ENCODE measurements around the gene ZNF205. TPM values are rescaled to one million over a fixed set of nuclear protein-coding genes. Genes with fewer than 3 reads are reported as not detected.
"Not testable (repeated sequence)": the region's sequence is repeated elsewhere in the genome, so short reads cannot be mapped to it uniquely, and the experiment has no call there.

ZNF205 gene
- total RNA-seq, 1 experiment from 2014 or later = not detected

GRCh38 chr16:3070608-3071111, 41.7 kb upstream of the ZNF205 start:
- Histone ChIP-seq H3K79me2 (ENCODE audit: low read length) (no peaks in the 10 kb centered on the region), H3K9ac (ENCODE audit: low read length) (no peak overlapping the region), H4K20me1 (ENCODE audit: insufficient read depth, low read depth, low read length) (no peaks in the 10 kb centered on the region), H3K9me3 (ENCODE audit: low read length) (no peaks in the 10 kb centered on the region), H3K9me2 (replicated peaks; ENCODE audit: insufficient read depth, low read length) (no peaks in the 10 kb centered on the region), H3K4me3 (ENCODE audit: low read length) (no peak overlapping the region), H3K4me2 (ENCODE audit: low read depth, low read length, poor library complexity, severe bottlenecking) (no peak overlapping the region), H3K4me1 (ENCODE audit: low read length) (peaks cover 4% of the 10 kb centered on the region), H3K27me3 (ENCODE audit: low read length) (no peaks in the 10 kb centered on the region), H3K36me3 (ENCODE audit: insufficient read depth, low read length) (no peaks in the 10 kb centered on the region), H2AFZ (ENCODE audit: low read length) (no peak overlapping the region), H3K27ac (ENCODE audit: low read length) (no peak overlapping the region)
- no peak for DNase-seq

- no peak overlapping the region for H3K4me2 ChIP-seq (ENCODE audit: low read depth, low read length, poor library complexity, severe bottlenecking)
- H3K36me3 ChIP-seq (ENCODE audit: insufficient read depth, low read length) = no peaks in the 10 kb centered on the region
- peaks cover 4% of the 10 kb centered on the region for H3K4me1 ChIP-seq (ENCODE audit: low read length)
- no peak for DNase-seq
- H3K79me2 ChIP-seq (ENCODE audit: low read length) = no peaks in the 10 kb centered on the region
- no peak overlapping the region for H2AFZ ChIP-seq (ENCODE audit: low read length)
- H3K4me3 ChIP-seq (ENCODE audit: low read length) = no peak overlapping the region
- H3K9ac ChIP-seq (ENCODE audit: low read length) = no peak overlapping the region
- no peaks in the 10 kb centered on the region for H4K20me1 ChIP-seq (ENCODE audit: insufficient read depth, low read depth, low read length)
- H3K9me2 ChIP-seq (replicated peaks; ENCODE audit: insufficient read depth, low read length) = no peaks in the 10 kb centered on the region
- no peak overlapping the region for H3K27ac ChIP-seq (ENCODE audit: low read length)
- H3K9me3 ChIP-seq (ENCODE audit: low read length) = no peaks in the 10 kb centered on the region
- H3K27me3 ChIP-seq (ENCODE audit: low read length) = no peaks in the 10 kb centered on the region
These were observed 40.7 kb upstream of the ZNF205 start for GRCh38 chr16:3071655-3072054.

DNA sequence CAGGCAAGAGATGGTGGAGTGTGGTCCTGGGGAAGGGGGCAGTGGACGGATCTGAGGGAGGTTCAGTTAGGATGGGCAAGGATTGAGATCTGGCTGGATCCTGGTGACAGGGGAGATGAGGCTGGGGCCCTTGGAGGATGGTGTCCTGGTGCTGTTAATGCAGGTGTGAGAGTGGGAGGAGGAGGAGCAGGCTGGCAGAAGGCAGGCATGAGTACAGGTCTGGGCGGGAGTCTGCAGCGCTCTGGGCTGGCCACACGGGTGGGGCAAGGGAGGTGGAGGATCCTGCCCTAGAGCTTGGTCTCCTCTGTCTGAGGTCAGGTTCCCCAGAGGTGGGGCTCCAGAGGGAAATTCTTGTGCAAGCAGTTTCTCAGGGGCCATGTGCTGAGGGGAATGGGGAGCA, 40.2 kb upstream of the ZNF205 start:
- H4K20me1 ChIP-seq (ENCODE audit: insufficient read depth, low read depth, low read length); H3K4me1 ChIP-seq (ENCODE audit: low read length); H3K4me2 ChIP-seq (ENCODE audit: low read depth, low read length, poor library complexity, severe bottlenecking); H2AFZ ChIP-seq (ENCODE audit: low read length); H3K9me3 ChIP-seq (ENCODE audit: low read length); H3K9me2 ChIP-seq (replicated peaks; ENCODE audit: insufficient read depth, low read length); H3K79me2 ChIP-seq (ENCODE audit: low read length); H3K27me3 ChIP-seq (ENCODE audit: low read length); H3K27ac ChIP-seq (ENCODE audit: low read length); H3K36me3 ChIP-seq (ENCODE audit: insufficient read depth, low read length); DNase-seq; H3K4me3 ChIP-seq (ENCODE audit: low read length); H3K9ac ChIP-seq (ENCODE audit: low read length): not testable (repeated sequence)

GRCh38 chr16:3072576-3073263, 39.7 kb upstream of the ZNF205 start:
- not testable (repeated sequence) for H3K27me3 ChIP-seq (ENCODE audit: low read length); H3K4me3 ChIP-seq (ENCODE audit: low read length); H3K9me2 ChIP-seq (replicated peaks; ENCODE audit: insufficient read depth, low read length); H3K79me2 ChIP-seq (ENCODE audit: low read length); H3K9ac ChIP-seq (ENCODE audit: low read length); H3K36me3 ChIP-seq (ENCODE audit: insufficient read depth, low read length); H4K20me1 ChIP-seq (ENCODE audit: insufficient read depth, low read depth, low read length); H3K27ac ChIP-seq (ENCODE audit: low read length); DNase-seq; H3K4me1 ChIP-seq (ENCODE audit: low read length); H3K9me3 ChIP-seq (ENCODE audit: low read length); H3K4me2 ChIP-seq (ENCODE audit: low read depth, low read length, poor library complexity, severe bottlenecking); H2AFZ ChIP-seq (ENCODE audit: low read length)

DNA sequence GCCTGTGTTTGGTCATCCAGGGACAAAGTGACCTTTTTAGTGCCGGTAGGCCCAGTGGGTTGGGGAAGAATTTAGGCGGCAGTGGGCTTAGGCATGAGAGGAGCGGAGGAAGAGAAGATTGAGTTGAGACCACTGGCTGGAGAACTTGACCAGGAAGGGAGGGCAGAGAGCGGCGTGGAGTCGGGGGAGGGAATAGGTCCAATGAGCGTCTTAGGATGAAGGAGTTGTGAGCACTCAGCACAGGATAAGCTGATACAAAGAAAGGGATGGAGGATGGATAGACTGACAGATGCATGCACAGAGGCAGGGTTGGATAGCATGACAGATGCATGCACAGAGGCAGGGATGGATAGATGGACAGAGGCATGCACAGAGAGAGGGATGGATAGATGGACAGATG, 38.9 kb upstream of the ZNF205 start:
- Histone ChIP-seq H3K9ac (ENCODE audit: low read length) (no peak overlapping the region), H3K27me3 (ENCODE audit: low read length) (no peaks in the 10 kb centered on the region), H3K4me3 (ENCODE audit: low read length) (no peak overlapping the region), H3K36me3 (ENCODE audit: insufficient read depth, low read length) (no peaks in the 10 kb centered on the region), H4K20me1 (ENCODE audit: insufficient read depth, low read depth, low read length) (no peaks in the 10 kb centered on the region), H2AFZ (ENCODE audit: low read length) (no peak overlapping the region), H3K9me2 (replicated peaks; ENCODE audit: insufficient read depth, low read length) (no peaks in the 10 kb centered on the region), H3K9me3 (ENCODE audit: low read length) (no peaks in the 10 kb centered on the region), H3K79me2 (ENCODE audit: low read length) (no peaks in the 10 kb centered on the region), H3K27ac (ENCODE audit: low read length) (no peak overlapping the region), H3K4me2 (ENCODE audit: low read depth, low read length, poor library complexity, severe bottlenecking) (no peak overlapping the region), H3K4me1 (ENCODE audit: low read length) (peaks cover 4% of the 10 kb centered on the region)
- no peak for DNase-seq

DNA sequence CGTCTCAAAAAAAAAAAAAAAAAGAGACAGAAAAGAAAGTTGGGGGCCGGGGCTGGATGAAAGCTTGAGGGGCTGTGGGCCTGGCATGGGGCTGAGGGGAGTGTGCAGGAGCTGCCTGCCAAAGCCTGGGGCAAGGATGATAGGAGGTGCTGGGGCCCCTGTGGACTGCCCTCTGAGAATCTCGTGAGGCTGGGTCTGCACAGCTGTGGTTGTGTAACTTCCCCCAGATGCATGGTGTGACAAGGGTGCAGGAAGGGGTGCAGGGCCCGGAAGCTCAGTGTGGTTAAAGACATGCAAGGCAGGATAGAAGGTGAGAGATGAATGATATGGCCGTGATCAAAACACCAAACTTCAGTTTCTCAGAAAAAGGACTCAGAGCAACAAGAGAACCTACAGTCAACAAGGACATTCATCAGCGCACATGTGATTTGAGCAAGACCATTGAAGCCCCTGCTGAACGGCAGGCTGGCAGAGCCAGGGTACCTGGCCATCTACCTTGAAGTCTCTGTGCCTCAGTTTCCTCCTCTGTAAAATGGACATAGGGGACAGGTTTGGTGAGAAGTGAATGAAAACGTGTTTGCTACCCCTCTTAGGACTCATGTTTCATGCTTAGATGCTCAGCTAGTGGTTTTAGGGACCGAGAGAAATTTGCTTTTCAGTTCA, 37.4 kb upstream of the ZNF205 start:
- no peak overlapping the region; the same call in 1 of the 2 replicates for H2AFZ ChIP-seq (ENCODE audit: low read length)
- H3K79me2 ChIP-seq (ENCODE audit: low read length) = no peaks in the 10 kb centered on the region
- no peak overlapping the region for H3K4me3 ChIP-seq (ENCODE audit: low read length)
- H3K4me2 ChIP-seq (ENCODE audit: low read depth, low read length, poor library complexity, severe bottlenecking) = no peak overlapping the region
- H3K27me3 ChIP-seq (ENCODE audit: low read length) = no peaks in the 10 kb centered on the region
- H3K9ac ChIP-seq (ENCODE audit: low read length) = no peak overlapping the region
- no peaks in the 10 kb centered on the region for H3K9me3 ChIP-seq (ENCODE audit: low read length)
- H3K36me3 ChIP-seq (ENCODE audit: insufficient read depth, low read length) = no peaks in the 10 kb centered on the region
- peak; percentile 66 for DNase-seq
- H3K4me1 ChIP-seq (ENCODE audit: low read length) = peaks cover 4% of the 10 kb centered on the region
- no peak overlapping the region for H3K27ac ChIP-seq (ENCODE audit: low read length)
- H3K9me2 ChIP-seq (replicated peaks; ENCODE audit: insufficient read depth, low read length) = no peaks in the 10 kb centered on the region
- H4K20me1 ChIP-seq (ENCODE audit: insufficient read depth, low read depth, low read length) = no peaks in the 10 kb centered on the region

GRCh38 chr16:3075523-3075915, 36.9 kb upstream of the ZNF205 start:
- Histone ChIP-seq H3K27ac (ENCODE audit: low read length) (no peak overlapping the region), H3K4me2 (ENCODE audit: low read depth, low read length, poor library complexity, severe bottlenecking) (no peak overlapping the region), H3K36me3 (ENCODE audit: insufficient read depth, low read length) (no peaks in the 10 kb centered on the region), H3K27me3 (ENCODE audit: low read length) (no peaks in the 10 kb centered on the region), H3K4me3 (ENCODE audit: low read length) (no peak overlapping the region), H3K9me2 (replicated peaks; ENCODE audit: insufficient read depth, low read length) (no peaks in the 10 kb centered on the region), H3K9ac (ENCODE audit: low read length) (no peak overlapping the region), H2AFZ (ENCODE audit: low read length) (no peak overlapping the region; the same call in 1 of the 2 replicates), H4K20me1 (ENCODE audit: insufficient read depth, low read depth, low read length) (no peaks in the 10 kb centered on the region), H3K4me1 (ENCODE audit: low read length) (peaks cover 4% of the 10 kb centered on the region), H3K79me2 (ENCODE audit: low read length) (no peaks in the 10 kb centered on the region), H3K9me3 (ENCODE audit: low read length) (no peaks in the 10 kb centered on the region)
- no peak for DNase-seq

DNA sequence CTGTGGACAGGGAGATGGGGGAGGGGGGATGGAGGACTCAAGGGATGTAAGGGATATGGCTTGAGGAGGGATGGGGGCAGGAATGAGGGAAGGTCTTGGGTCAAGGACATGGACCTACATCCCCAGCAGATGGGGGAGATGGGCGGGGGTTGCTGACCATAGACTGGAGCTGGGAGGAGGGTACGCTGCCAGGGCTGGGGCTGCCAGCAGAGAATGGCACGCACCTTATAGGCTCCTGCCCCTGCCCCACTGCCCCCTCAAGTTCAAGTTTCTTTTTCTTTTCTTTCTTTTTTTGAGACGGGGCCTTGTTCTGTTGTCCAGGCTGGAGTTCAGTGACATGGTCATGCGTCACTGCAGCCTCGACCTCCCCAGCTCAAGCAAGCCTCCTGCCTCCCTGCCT, 36.4 kb upstream of the ZNF205 start:
- H3K4me3 ChIP-seq (ENCODE audit: low read length); H3K4me2 ChIP-seq (ENCODE audit: low read depth, low read length, poor library complexity, severe bottlenecking); H2AFZ ChIP-seq (ENCODE audit: low read length); DNase-seq; H4K20me1 ChIP-seq (ENCODE audit: insufficient read depth, low read depth, low read length); H3K36me3 ChIP-seq (ENCODE audit: insufficient read depth, low read length); H3K9me2 ChIP-seq (replicated peaks; ENCODE audit: insufficient read depth, low read length); H3K4me1 ChIP-seq (ENCODE audit: low read length); H3K9me3 ChIP-seq (ENCODE audit: low read length); H3K27me3 ChIP-seq (ENCODE audit: low read length); H3K9ac ChIP-seq (ENCODE audit: low read length); H3K27ac ChIP-seq (ENCODE audit: low read length); H3K79me2 ChIP-seq (ENCODE audit: low read length): not testable (repeated sequence)

All from Karpas-422 (cell line).